ENCODE data around the gene PLPPR2. TPM values are rescaled to one million over a fixed set of nuclear protein-coding genes. Genes with fewer than 3 reads are reported as not detected.

Gene PLPPR2
- total RNA-seq, 1 experiment from 2014 or later, result 25.2 TPM

DNA sequence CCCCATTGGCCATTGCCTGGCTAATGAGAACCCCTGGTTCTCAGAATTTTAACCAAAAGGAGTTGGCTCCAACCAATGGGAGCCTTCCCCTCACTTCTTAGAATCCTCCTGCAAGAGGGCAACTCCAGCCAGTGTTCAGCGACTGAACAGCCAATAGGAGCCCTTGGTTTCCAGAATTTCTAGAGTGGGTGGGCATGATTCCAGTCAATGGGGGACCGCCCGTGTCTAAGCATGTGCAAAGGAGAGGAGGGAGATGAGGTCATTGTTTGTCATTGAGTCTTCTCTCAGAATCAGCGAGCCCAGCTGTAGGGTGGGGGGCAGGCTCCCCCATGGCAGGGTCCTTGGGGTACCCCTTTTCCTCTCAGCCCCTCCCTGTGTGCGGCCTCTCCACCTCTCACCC is 9.7 kb downstream of the PLPPR2 start:
- Histone ChIP-seq H3K4me2 (no peak overlapping the region), H3K27ac (no peak overlapping the region), H3F3A (ENCODE audit: insufficient read depth, low read depth) (peaks cover 17% of the 10 kb centered on the region; the same call in 1 of the 2 replicates), H3K9me3 (ENCODE audit: insufficient read depth, low read depth) (no peaks in the 10 kb centered on the region), H3K79me2 (ENCODE audit: low read depth) (no peaks in the 10 kb centered on the region), H4K20me1 (ENCODE audit: insufficient read depth) (no peaks in the 10 kb centered on the region; the same call in 1 of the 2 replicates), H3K9me2 (ENCODE audit: insufficient read depth) (no peaks in the 10 kb centered on the region), H3K4me1 (replicated peaks; ENCODE audit: insufficient read depth) (peaks cover 2% of the 10 kb centered on the region; the same call in 1 of the 2 replicates), H2AFZ (no peak overlapping the region), H3K4me3 (no peak overlapping the region), H3K27me3 (ENCODE audit: insufficient read depth, low read depth) (no peaks in the 10 kb centered on the region), H3K36me3 (ENCODE audit: low read depth) (peaks cover 11% of the 10 kb centered on the region; the same call in 1 of the 2 replicates)
- ChIA-PET CTCF (no interaction called here), POLR2A (ENCODE audit: unreplicated experiment) (no interaction called here)
- DNase-seq, result no peak
- intact Hi-C loops (cut with micrococcal nuclease; ENCODE audit: unreplicated experiment), result no loop called here
- no TSS peak for BruUV-seq (replicated peaks)
- TF ChIP-seq EZH2 (IDR thresholded peaks at IDR 0.05; ENCODE audit: low read depth), result no peak
- TF ChIP-seq, protein P1, sequence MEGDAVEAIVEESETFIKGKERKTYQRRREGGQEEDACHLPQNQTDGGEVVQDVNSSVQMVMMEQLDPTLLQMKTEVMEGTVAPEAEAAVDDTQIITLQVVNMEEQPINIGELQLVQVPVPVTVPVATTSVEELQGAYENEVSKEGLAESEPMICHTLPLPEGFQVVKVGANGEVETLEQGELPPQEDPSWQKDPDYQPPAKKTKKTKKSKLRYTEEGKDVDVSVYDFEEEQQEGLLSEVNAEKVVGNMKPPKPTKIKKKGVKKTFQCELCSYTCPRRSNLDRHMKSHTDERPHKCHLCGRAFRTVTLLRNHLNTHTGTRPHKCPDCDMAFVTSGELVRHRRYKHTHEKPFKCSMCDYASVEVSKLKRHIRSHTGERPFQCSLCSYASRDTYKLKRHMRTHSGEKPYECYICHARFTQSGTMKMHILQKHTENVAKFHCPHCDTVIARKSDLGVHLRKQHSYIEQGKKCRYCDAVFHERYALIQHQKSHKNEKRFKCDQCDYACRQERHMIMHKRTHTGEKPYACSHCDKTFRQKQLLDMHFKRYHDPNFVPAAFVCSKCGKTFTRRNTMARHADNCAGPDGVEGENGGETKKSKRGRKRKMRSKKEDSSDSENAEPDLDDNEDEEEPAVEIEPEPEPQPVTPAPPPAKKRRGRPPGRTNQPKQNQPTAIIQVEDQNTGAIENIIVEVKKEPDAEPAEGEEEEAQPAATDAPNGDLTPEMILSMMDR (conservative IDR thresholded peaks at IDR 0.05), result no peak

- ChIA-PET POLR2A (ENCODE audit: unreplicated experiment) (no interaction called here), CTCF (no interaction called here)
Observed at GRCh38 chr19:11365557-11366117, 10.4 kb downstream of the PLPPR2 start.

GRCh38 chr19:11367528-11367927 is 12.3 kb downstream of the PLPPR2 start:
- no peaks in the 10 kb centered on the region for H3K79me2 ChIP-seq (ENCODE audit: low read depth)
- peaks cover 13% of the 10 kb centered on the region; the same call in 1 of the 2 replicates for H3F3A ChIP-seq (ENCODE audit: insufficient read depth, low read depth)
- no peaks in the 10 kb centered on the region for H3K9me3 ChIP-seq (ENCODE audit: insufficient read depth, low read depth)
- H4K20me1 ChIP-seq (ENCODE audit: insufficient read depth), result no peaks in the 10 kb centered on the region
- intact Hi-C loops (cut with micrococcal nuclease; ENCODE audit: unreplicated experiment), result no loop called here
- peaks cover 9% of the 10 kb centered on the region; the same call in 1 of the 2 replicates for H3K36me3 ChIP-seq (ENCODE audit: low read depth)
- no peaks in the 10 kb centered on the region for H3K9me2 ChIP-seq (ENCODE audit: insufficient read depth)
- BruUV-seq (replicated peaks), result no TSS peak
- H3K27ac ChIP-seq, result no peak overlapping the region
- no peaks in the 10 kb centered on the region for H3K4me1 ChIP-seq (replicated peaks; ENCODE audit: insufficient read depth)
- no peak overlapping the region for H3K4me3 ChIP-seq
- TF ChIP-seq, protein P1 (conservative IDR thresholded peaks at IDR 0.05), result no peak
- no peak for TF ChIP-seq EZH2 (IDR thresholded peaks at IDR 0.05; ENCODE audit: low read depth)
- no peak overlapping the region for H2AFZ ChIP-seq
- no peaks in the 10 kb centered on the region for H3K27me3 ChIP-seq (ENCODE audit: insufficient read depth, low read depth)
- no peak overlapping the region for H3K4me2 ChIP-seq
- DNase-seq, result no peak
- ChIA-PET POLR2A (ENCODE audit: unreplicated experiment) (no interaction called here), CTCF (no interaction called here)

More at GRCh38 chr19:11365557-11366117, 10.4 kb downstream of the PLPPR2 start:
- Histone ChIP-seq H3K36me3 (ENCODE audit: low read depth) (peaks cover 11% of the 10 kb centered on the region; the same call in 1 of the 2 replicates), H4K20me1 (ENCODE audit: insufficient read depth) (no peaks in the 10 kb centered on the region; the same call in 1 of the 2 replicates), H3K27ac (no peak overlapping the region), H3K79me2 (ENCODE audit: low read depth) (no peaks in the 10 kb centered on the region), H3K4me2 (no peak overlapping the region), H3K4me3 (no peak overlapping the region), H3K4me1 (replicated peaks; ENCODE audit: insufficient read depth) (no peaks in the 10 kb centered on the region), H3K9me2 (ENCODE audit: insufficient read depth) (no peaks in the 10 kb centered on the region), H3F3A (ENCODE audit: insufficient read depth, low read depth) (peaks cover 14% of the 10 kb centered on the region; the same call in 1 of the 2 replicates), H3K9me3 (ENCODE audit: insufficient read depth, low read depth) (no peaks in the 10 kb centered on the region), H2AFZ (no peak overlapping the region), H3K27me3 (ENCODE audit: insufficient read depth, low read depth) (no peaks in the 10 kb centered on the region)
- no peak for TF ChIP-seq EZH2 (IDR thresholded peaks at IDR 0.05; ENCODE audit: low read depth)
- TF ChIP-seq, protein P1 (conservative IDR thresholded peaks at IDR 0.05), result no peak
- no peak for DNase-seq
- intact Hi-C loops (cut with micrococcal nuclease; ENCODE audit: unreplicated experiment), result no loop called here
- no TSS peak for BruUV-seq (replicated peaks)

All from PC-9 (cell line).